Measurements from ENCODE around the gene NCS1. TPM values are rescaled to one million over a fixed set of nuclear protein-coding genes. Genes with fewer than 3 reads are reported as not detected.

The NCS1 gene
- total and polyA plus RNA-seq, 9 of the 15 experiments (the other 6 are each of a cell fraction or from before 2014, with no cell fraction given) = 0.28 to 27.0 (median 9.6) TPM

DNA sequence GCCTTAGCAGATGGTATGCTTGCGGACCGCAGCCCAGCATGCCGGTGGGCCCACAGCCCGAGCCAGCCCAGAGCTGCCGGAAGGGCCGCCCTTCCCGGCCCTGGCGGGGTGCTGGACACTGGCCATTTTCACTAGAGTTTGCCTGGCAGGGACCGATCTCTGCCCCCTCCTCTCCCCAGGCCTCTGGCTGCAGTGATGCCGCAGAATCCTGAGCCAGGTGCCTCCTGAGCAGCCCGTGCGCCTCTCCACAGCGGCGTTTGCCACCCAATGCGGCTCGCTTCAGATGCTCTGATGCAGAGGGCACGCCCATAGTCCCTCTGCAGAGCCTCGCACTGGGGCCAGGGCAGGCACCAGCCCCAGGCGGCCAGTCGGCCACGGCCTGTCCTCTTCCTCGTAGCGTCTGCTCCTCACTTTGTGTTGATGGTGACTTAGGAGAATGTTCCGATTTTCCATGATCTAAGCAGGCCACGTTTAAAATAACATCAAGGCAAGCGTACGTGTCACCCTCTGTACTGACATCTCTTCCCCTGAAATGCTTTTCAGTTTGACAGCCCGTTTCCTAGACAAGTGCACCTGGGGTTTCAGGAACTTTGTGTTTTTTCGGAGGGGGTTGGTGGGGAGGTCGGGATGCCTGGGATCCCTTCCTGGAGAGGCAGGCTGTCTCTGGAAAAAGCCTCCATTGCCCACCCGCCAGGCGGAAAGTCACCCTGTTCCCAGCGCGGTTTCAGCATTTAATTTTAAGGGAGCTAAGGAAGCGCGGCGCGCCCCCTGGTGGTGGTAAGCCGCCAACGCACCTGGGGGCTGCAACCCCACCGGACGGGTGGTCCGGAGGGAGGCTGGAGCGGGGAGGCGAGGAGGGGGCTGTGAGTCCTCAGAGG lies 63.6 kb downstream of the NCS1 start (continued):
- TF ChIP-seq, protein P1, sequence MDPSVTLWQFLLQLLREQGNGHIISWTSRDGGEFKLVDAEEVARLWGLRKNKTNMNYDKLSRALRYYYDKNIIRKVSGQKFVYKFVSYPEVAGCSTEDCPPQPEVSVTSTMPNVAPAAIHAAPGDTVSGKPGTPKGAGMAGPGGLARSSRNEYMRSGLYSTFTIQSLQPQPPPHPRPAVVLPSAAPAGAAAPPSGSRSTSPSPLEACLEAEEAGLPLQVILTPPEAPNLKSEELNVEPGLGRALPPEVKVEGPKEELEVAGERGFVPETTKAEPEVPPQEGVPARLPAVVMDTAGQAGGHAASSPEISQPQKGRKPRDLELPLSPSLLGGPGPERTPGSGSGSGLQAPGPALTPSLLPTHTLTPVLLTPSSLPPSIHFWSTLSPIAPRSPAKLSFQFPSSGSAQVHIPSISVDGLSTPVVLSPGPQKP (CRISPR knock-in tag; IDR thresholded peaks at IDR 0.05) = no peak
- no peak for TF ChIP-seq PRPF4 (IDR thresholded peaks at IDR 0.05; ENCODE audit: insufficient read depth, low read depth, low read length, poor library complexity, severe bottlenecking)
- TF ChIP-seq RUNX1 (IDR thresholded peaks at IDR 0.05; ENCODE audit: low read depth) = no peak
- no peak for TF ChIP-seq ZMIZ1 (IDR thresholded peaks at IDR 0.05; ENCODE audit: low read depth in 2 of 2, low read length in 2 of 2)
- no peak for TF ChIP-seq PCBP2 (IDR thresholded peaks at IDR 0.05; ENCODE audit: low read depth, low read length, poor library complexity, severe bottlenecking)
- TF ChIP-seq, protein P2, sequence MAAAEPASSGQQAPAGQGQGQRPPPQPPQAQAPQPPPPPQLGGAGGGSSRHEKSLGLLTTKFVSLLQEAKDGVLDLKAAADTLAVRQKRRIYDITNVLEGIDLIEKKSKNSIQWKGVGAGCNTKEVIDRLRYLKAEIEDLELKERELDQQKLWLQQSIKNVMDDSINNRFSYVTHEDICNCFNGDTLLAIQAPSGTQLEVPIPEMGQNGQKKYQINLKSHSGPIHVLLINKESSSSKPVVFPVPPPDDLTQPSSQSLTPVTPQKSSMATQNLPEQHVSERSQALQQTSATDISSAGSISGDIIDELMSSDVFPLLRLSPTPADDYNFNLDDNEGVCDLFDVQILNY (CRISPR knock-in tag; IDR thresholded peaks at IDR 0.05) = no peak
- TF ChIP-seq ZNF384 (IDR thresholded peaks at IDR 0.05; ENCODE audit: low read depth, low read length) = peak; percentile 48; the same call in 1 of the 2 replicates
- TF ChIP-seq POLR3G (IDR thresholded peaks at IDR 0.05; ENCODE audit: extremely low read depth, insufficient read length, insufficient replicate concordance) = no peak
- peak; percentile 79; the same call in 1 of the 2 replicates for TF ChIP-seq XRCC5 (IDR thresholded peaks at IDR 0.05; ENCODE audit: low read depth, low read length)
- TF ChIP-seq, protein P3, sequence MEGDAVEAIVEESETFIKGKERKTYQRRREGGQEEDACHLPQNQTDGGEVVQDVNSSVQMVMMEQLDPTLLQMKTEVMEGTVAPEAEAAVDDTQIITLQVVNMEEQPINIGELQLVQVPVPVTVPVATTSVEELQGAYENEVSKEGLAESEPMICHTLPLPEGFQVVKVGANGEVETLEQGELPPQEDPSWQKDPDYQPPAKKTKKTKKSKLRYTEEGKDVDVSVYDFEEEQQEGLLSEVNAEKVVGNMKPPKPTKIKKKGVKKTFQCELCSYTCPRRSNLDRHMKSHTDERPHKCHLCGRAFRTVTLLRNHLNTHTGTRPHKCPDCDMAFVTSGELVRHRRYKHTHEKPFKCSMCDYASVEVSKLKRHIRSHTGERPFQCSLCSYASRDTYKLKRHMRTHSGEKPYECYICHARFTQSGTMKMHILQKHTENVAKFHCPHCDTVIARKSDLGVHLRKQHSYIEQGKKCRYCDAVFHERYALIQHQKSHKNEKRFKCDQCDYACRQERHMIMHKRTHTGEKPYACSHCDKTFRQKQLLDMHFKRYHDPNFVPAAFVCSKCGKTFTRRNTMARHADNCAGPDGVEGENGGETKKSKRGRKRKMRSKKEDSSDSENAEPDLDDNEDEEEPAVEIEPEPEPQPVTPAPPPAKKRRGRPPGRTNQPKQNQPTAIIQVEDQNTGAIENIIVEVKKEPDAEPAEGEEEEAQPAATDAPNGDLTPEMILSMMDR (IDR thresholded peaks at IDR 0.05 in 2 of 3, conservative IDR thresholded peaks at IDR 0.05 in 1 of 3; ENCODE audit: insufficient read depth in 2 of 3, low read depth in 1 of 3, low read length in 3 of 3) = peak; percentile 88 to 96 (median 89)
- TF ChIP-seq ZC3H8 (IDR thresholded peaks at IDR 0.05) = no peak
- peak; percentile 79; the same call in 1 of the 2 replicates for TF ChIP-seq STAG1 (CRISPR knock-in tag; IDR thresholded peaks at IDR 0.05; ENCODE audit: borderline replicate concordance)
- TF ChIP-seq GABPB1 (CRISPR knock-in tag; IDR thresholded peaks at IDR 0.05) = no peak
- no peak for TF ChIP-seq USF2 (CRISPR knock-in tag; IDR thresholded peaks at IDR 0.05)
- no peak for TF ChIP-seq HBP1 (CRISPR knock-in tag; IDR thresholded peaks at IDR 0.05)
- no peak for TF ChIP-seq PCBP1 (IDR thresholded peaks at IDR 0.05; ENCODE audit: low read depth, low read length, poor library complexity, severe bottlenecking)

Data from K562 (cell line).